HCT116 (cell line): Measurements from ENCODE around the gene PRR16. TPM values are rescaled to one million over a fixed set of nuclear protein-coding genes. Genes with fewer than 3 reads are reported as not detected.
A peak's percentile ranks its signal among the peaks of the same experiment; 100 is the strongest.

Source experiments
- ATAC-seq: fragments of 200-7000 bp; cut with Tn5 transposase; 2 replicates; pipeline ENCODE4 v1.9.1; 2020; ENCODE audit warnings: mild to moderate bottlenecking, moderate library complexity
- BruUV-seq: library from RNA; stranded (reverse); fragments of 400-500 nt; replicated peaks from 2 replicates; lab custom pipeline; 2021; lab: Mats Ljungman, UMichigan
- CTCF ChIA-PET: fragments of 300-600 bp; sonication (Branson Sonifier 250); formaldehyde crosslinking; loops from one replicate; lab custom pipeline; 2021; ENCODE audit warnings: antibody characterized with exemption; lab: Charles Lee
- POLR2A ChIA-PET: fragments of 300-600, 350-600 bp; sonication (Branson Sonifier 250); formaldehyde crosslinking; loops from one replicate; lab custom pipeline; 2021; ENCODE audit warnings: antibody characterized with exemption; lab: Charles Lee
- RAD21 ChIA-PET, 2 experiments: fragments of 300-600 bp; sonication (Branson Sonifier 250); formaldehyde crosslinking; loops; one replicate each; lab custom pipeline; 2023; ENCODE audit warnings: low total read pairs in 2 of 2; ENCODE audit not compliant: uncharacterized antibody in 2 of 2, unreplicated experiment in 2 of 2, low non-redundant PET in 1 of 2; lab: Charles Lee
- DNase-seq: peaks from one replicate; pipeline ENCODE4 v3.0.0-alpha.2; 2010; ENCODE audit warnings: low read depth, low spot score
- H2AFZ ChIP-seq: fragments of 200-600 bp; shearing (Covaris generic), sonication (generic); 2 replicates; pipeline ENCODE4 v1.6.1; 2017; ENCODE audit warnings: low read depth, mixed run types, mixed read lengths, antibody characterized with exemption, low read length; ENCODE audit not compliant: poor library complexity, severe bottlenecking
- H3K27ac ChIP-seq: 2 replicates; pipeline ENCODE4 v1.5.1; 2012; ENCODE audit warnings: low read depth, low read length
- H3K27me3 ChIP-seq: fragments of 200-600 bp; sonication (generic); 2 replicates; pipeline ENCODE4 v1.6.1; 2016; ENCODE audit warnings: mixed run types, low read length, mixed read lengths; ENCODE audit not compliant: insufficient read depth
- H3K36me3 ChIP-seq, 2 experiments: fragments of 200-500 bp in 1 of 2; fragments of 200-600 bp in 1 of 2; sonication (Bioruptor generic) in 1 of 2; sonication (generic) in 1 of 2; 2 replicates each; pipeline versions ENCODE4 v1.5.1 to v1.6.1; 2014 to 2016; ENCODE audit warnings: low read length in 2 of 2, inconsistent platforms in 1 of 2, mixed read lengths in 1 of 2, mixed run types in 1 of 2; ENCODE audit not compliant: insufficient read depth in 2 of 2, control insufficient read depth in 1 of 2
- H3K4me1 ChIP-seq, 2 experiments: fragments of 200-600 bp in 1 of 2; sonication (generic) in 1 of 2; 2 replicates each; pipeline versions ENCODE4 v1.5.1 to v1.6.1; 2012 to 2017; ENCODE audit warnings: low read length in 2 of 2, inconsistent platforms in 1 of 2, mild to moderate bottlenecking in 1 of 2, mixed read lengths in 1 of 2, mixed run types in 1 of 2, moderate library complexity in 1 of 2; ENCODE audit not compliant: insufficient read depth in 2 of 2, control insufficient read depth in 1 of 2
- H3K4me2 ChIP-seq: fragments of 200-600 bp; sonication (generic); 2 replicates; pipeline ENCODE4 v1.6.1; 2017; ENCODE audit warnings: mixed run types, low read length, mixed read lengths
- H3K4me3 ChIP-seq, 2 experiments: fragments of 200-600 bp in 1 of 2; sonication (generic) in 1 of 2; replicated peaks in 1 of 2; 2 replicates each; pipeline ENCODE4 v1.5.1; 2011 to 2016; ENCODE audit warnings: low read length in 2 of 2, control low read depth in 1 of 2, low read depth in 1 of 2, mild to moderate bottlenecking in 1 of 2, mixed read lengths in 1 of 2, mixed run types in 1 of 2
- H3K79me2 ChIP-seq: fragments of 200-600 bp; sonication (generic); 2 replicates; pipeline ENCODE4 v1.6.1; 2017; ENCODE audit warnings: mild to moderate bottlenecking, mixed run types, low read length, moderate library complexity, mixed read lengths; ENCODE audit not compliant: insufficient read depth
- H3K9ac ChIP-seq: fragments of 200-600 bp; sonication (generic); 2 replicates; pipeline ENCODE4 v1.6.1; 2016; ENCODE audit warnings: low read length, mixed read lengths
- H3K9me2 ChIP-seq: fragments of 200-600 bp; sonication (generic), shearing (Covaris generic); 2 replicates; pipeline ENCODE4 v1.6.1; 2017; ENCODE audit warnings: mixed run types, mild to moderate bottlenecking, moderate library complexity; ENCODE audit not compliant: insufficient read depth
- H3K9me3 ChIP-seq, 2 experiments: fragments of 200-500 bp in 1 of 2; fragments of 200-600 bp in 1 of 2; sonication (Bioruptor generic) in 1 of 2; sonication (generic) in 1 of 2; 2 replicates each; pipeline ENCODE4 v1.6.1; 2014 to 2017; ENCODE audit warnings: low read length in 2 of 2, mixed read lengths in 2 of 2, inconsistent platforms in 1 of 2, low read depth in 1 of 2, mild to moderate bottlenecking in 1 of 2, mixed run types in 1 of 2, moderate library complexity in 1 of 2; ENCODE audit not compliant: control insufficient read depth in 1 of 2, insufficient read depth in 1 of 2
- H4K20me1 ChIP-seq: fragments of 200-600 bp; sonication (generic), shearing (Covaris generic); 2 replicates; pipeline ENCODE4 v1.6.1; 2017; ENCODE audit warnings: mixed run types, mild to moderate bottlenecking, moderate library complexity; ENCODE audit not compliant: insufficient read depth
- EGR1 ChIP-seq: IDR thresholded peaks from 2 replicates; pipeline ENCODE4 v1.6.1; 2012; ENCODE audit warnings: low read depth
- RAD21 ChIP-seq: IDR thresholded peaks from 2 replicates; pipeline ENCODE4 v1.6.1; 2012; ENCODE audit warnings: low read depth, mild to moderate bottlenecking
- REST ChIP-seq: IDR thresholded peaks from 2 replicates; pipeline ENCODE4 v1.6.1; 2012; ENCODE audit warnings: low read depth
- SP1 ChIP-seq: IDR thresholded peaks from 2 replicates; pipeline ENCODE4 v1.6.1; 2012; ENCODE audit warnings: low read depth
- YY1 ChIP-seq: IDR thresholded peaks from 2 replicates; pipeline ENCODE4 v1.6.1; 2011; ENCODE audit warnings: low read length, low read depth, moderate library complexity, mild to moderate bottlenecking; ENCODE audit not compliant: insufficient replicate concordance; ENCODE audit errors: extremely low read depth
- intact Hi-C: fragments of 100-400 bp; cut with micrococcal nuclease; formaldehyde crosslinking; loops from 2 replicates; pipeline ENCODE4 v1.10.0; 2022
- total RNA-seq: library from RNA; stranded (reverse); gene quantifications from one replicate; pipeline ENCODE4 v1.2.1, GENCODE V29; 2021; ENCODE audit not compliant: unreplicated experiment
- TF ChIP-seq, protein P1 (sequence below): IDR thresholded peaks from 2 replicates; pipeline ENCODE4 v1.6.1; 2011; ENCODE audit warnings: mild to moderate bottlenecking, low read length, moderate library complexity; ENCODE audit not compliant: insufficient replicate concordance; ENCODE audit errors: extremely low read depth

PRR16 gene
- total RNA-seq, 1 experiment from 2014 or later = 0.42 TPM

DNA sequence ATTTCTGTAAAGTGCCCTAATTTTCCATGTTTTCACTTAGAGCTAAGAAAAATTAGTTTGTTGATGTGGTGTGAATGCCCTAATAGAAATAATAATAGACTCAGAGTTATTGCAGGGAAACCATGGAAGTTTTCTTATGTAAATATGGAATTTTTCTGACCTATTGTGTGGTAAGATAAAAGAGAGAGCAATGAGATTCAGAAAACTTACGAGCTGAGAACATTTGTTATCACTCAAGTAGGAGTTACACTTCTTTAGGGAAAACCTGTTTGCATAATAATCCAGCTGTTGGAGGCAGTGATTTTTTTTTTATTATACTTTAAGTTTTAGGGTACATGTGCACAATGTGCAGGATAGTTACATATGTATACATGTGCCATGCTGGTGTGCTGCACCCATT, 39.2 kb downstream of the PRR16 start:
- no peak for DNase-seq
- Histone ChIP-seq H3K4me2 (no peak overlapping the region), H3K27me3 (no peaks in the 10 kb centered on the region), H3K79me2 (no peaks in the 10 kb centered on the region), H3K9ac (no peak overlapping the region), H3K4me3 (no peak overlapping the region), H3K9me3 (no peaks in the 10 kb centered on the region), H3K27ac (no peak overlapping the region), H2AFZ (no peak overlapping the region), H3K36me3 (no peaks in the 10 kb centered on the region), H4K20me1 (no peaks in the 10 kb centered on the region), H3K9me2 (no peaks in the 10 kb centered on the region), H3K4me1 (no peaks in the 10 kb centered on the region)
- no TSS peak for BruUV-seq
- ChIA-PET CTCF (no interaction called here), POLR2A (no interaction called here), RAD21 (no interaction called here)
- ATAC-seq = no peak
- TF ChIP-seq SP1 (no peak), EGR1 (no peak)
- intact Hi-C loops = no loop called here

- ChIA-PET RAD21 (no interaction called here), POLR2A (no interaction called here), CTCF (no interaction called here)
- no peak overlapping the region for H3K4me3 ChIP-seq
- intact Hi-C loops = no loop called here
- H3K79me2 ChIP-seq = no peaks in the 10 kb centered on the region
- no peaks in the 10 kb centered on the region for H4K20me1 ChIP-seq
- no peak overlapping the region for H3K4me2 ChIP-seq
- no TSS peak for BruUV-seq
- H2AFZ ChIP-seq = no peak overlapping the region
- ATAC-seq (no peak), DNase-seq (no peak)
- no peaks in the 10 kb centered on the region for H3K9me3 ChIP-seq
- H3K36me3 ChIP-seq = no peaks in the 10 kb centered on the region
- H3K27me3 ChIP-seq = no peaks in the 10 kb centered on the region
- no peak overlapping the region for H3K27ac ChIP-seq
- no peak overlapping the region for H3K9ac ChIP-seq
- no peaks in the 10 kb centered on the region for H3K9me2 ChIP-seq
- no peaks in the 10 kb centered on the region for H3K4me1 ChIP-seq
- TF ChIP-seq RAD21 (no peak), SP1 (no peak), REST (peak; percentile 28), YY1 (no peak), EGR1 (no peak)
- TF ChIP-seq, protein P1, sequence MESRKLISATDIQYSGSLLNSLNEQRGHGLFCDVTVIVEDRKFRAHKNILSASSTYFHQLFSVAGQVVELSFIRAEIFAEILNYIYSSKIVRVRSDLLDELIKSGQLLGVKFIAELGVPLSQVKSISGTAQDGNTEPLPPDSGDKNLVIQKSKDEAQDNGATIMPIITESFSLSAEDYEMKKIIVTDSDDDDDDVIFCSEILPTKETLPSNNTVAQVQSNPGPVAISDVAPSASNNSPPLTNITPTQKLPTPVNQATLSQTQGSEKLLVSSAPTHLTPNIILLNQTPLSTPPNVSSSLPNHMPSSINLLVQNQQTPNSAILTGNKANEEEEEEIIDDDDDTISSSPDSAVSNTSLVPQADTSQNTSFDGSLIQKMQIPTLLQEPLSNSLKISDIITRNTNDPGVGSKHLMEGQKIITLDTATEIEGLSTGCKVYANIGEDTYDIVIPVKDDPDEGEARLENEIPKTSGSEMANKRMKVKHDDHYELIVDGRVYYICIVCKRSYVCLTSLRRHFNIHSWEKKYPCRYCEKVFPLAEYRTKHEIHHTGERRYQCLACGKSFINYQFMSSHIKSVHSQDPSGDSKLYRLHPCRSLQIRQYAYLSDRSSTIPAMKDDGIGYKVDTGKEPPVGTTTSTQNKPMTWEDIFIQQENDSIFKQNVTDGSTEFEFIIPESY = no peak
These were observed 40.0 kb downstream of the PRR16 start for GRCh38 chr5:120504057-120504456.
